HUDEP-2 (cell line): ENCODE data around the gene ENG.
"Not testable (repeated sequence)": the region's sequence is repeated elsewhere in the genome, so short reads cannot be mapped to it uniquely, and the experiment has no call there.

ENCODE experiments used
- DNase-seq, 76 experiments: peaks; one replicate each; lab custom pipeline; 2025; ENCODE audit not compliant: unreplicated experiment in 76 of 76; lab: John Stamatoyannopoulos, UW

Gene ENG

GRCh38 chr9:127878652-127879390, 24.4 kb upstream of the ENG start:
- DNase-seq: no peak

- no peak for DNase-seq
Observed at GRCh38 chr9:127878001-127878651, 23.7 kb upstream of the ENG start.

GRCh38 chr9:127877566-127877998, 23.1 kb upstream of the ENG start, which contains the start of gene AK1:
Gene AK1 (minus strand): TSS chr9:127877675. CDS start chr9:127874617, 3,058 bp downstream.
- peak in 1 of 76 experiments; percentile 18 for DNase-seq

GRCh38 chr9:127876764-127877562, 22.5 kb upstream of the ENG start:
- no peak for DNase-seq

GRCh38 chr9:127876026-127876763, 21.7 kb upstream of the ENG start:
- peak in 1 of 76 experiments; percentile 25 for DNase-seq

- DNase-seq: peak in 6 of 76 experiments; percentile 8 to 28 (median 14)
Observed at GRCh38 chr9:127875306-127875966, 21.0 kb upstream of the ENG start.

- DNase-seq: no peak
Observed at GRCh38 chr9:127874301-127875221, 20.1 kb upstream of the ENG start.

- DNase-seq: peak in 37 of 76 experiments; percentile 9 to 67 (median 35)
Observed at GRCh38 chr9:127873886-127874285, 19.4 kb upstream of the ENG start.

GRCh38 chr9:127873223-127873691, 18.8 kb upstream of the ENG start:
- DNase-seq: no peak

GRCh38 chr9:127872369-127873222, 18.1 kb upstream of the ENG start:
- DNase-seq: no peak

GRCh38 chr9:127871531-127871930, 17.1 kb upstream of the ENG start:
- DNase-seq: no peak

GRCh38 chr9:127870887-127871286, 16.4 kb upstream of the ENG start:
- DNase-seq: no peak

GRCh38 chr9:127870153-127870491, 15.7 kb upstream of the ENG start:
- not testable (repeated sequence) for DNase-seq

- DNase-seq: peak in 72 of 76 experiments; percentile 19 to 91 (median 76)
Observed at GRCh38 chr9:127869310-127870152, 15.1 kb upstream of the ENG start.

GRCh38 chr9:127868278-127868902, 13.9 kb upstream of the ENG start:
- no peak for DNase-seq
